ENCODE measurements around the gene GDNF.
"Not testable (repeated sequence)": the region's sequence is repeated elsewhere in the genome, so short reads cannot be mapped to it uniquely, and the experiment has no call there.

The GDNF gene

GRCh38 chr5:37839407-37840052 is at the start of gene GDNF:
TSS of gene GDNF (minus strand) at chr5:37840041. CDS start at chr5:37834796, 5,245 bp downstream.
- no peak for DNase-seq (ENCODE audit: low spot score)

GRCh38 chr5:37888476-37888875 is 48.6 kb upstream of the GDNF start:
- no peak for DNase-seq (ENCODE audit: low spot score)

GRCh38 chr5:37886242-37886905 is 46.5 kb upstream of the GDNF start:
- no peak for DNase-seq (ENCODE audit: low spot score)

GRCh38 chr5:37882636-37883035 is 42.8 kb upstream of the GDNF start:
- DNase-seq (ENCODE audit: low spot score) = no peak

GRCh38 chr5:37881359-37881758 is 41.5 kb upstream of the GDNF start:
- DNase-seq (ENCODE audit: low spot score) = no peak

GRCh38 chr5:37876943-37877342 is 37.1 kb upstream of the GDNF start:
- no peak for DNase-seq (ENCODE audit: low spot score)

GRCh38 chr5:37876245-37876644 is 36.4 kb upstream of the GDNF start:
- DNase-seq (ENCODE audit: low spot score) = no peak

- DNase-seq (ENCODE audit: low spot score) = no peak
Observed at GRCh38 chr5:37875051-37875787, 35.4 kb upstream of the GDNF start.

GRCh38 chr5:37873988-37874387 is 34.1 kb upstream of the GDNF start:
- no peak for DNase-seq (ENCODE audit: low spot score)

GRCh38 chr5:37871023-37871815 is 31.4 kb upstream of the GDNF start:
- DNase-seq (ENCODE audit: low spot score) = no peak

GRCh38 chr5:37869216-37869615 is 29.4 kb upstream of the GDNF start:
- no peak for DNase-seq (ENCODE audit: low spot score)

- DNase-seq (ENCODE audit: low spot score) = no peak
Observed at GRCh38 chr5:37867654-37868053, 27.8 kb upstream of the GDNF start.

GRCh38 chr5:37862907-37863306 is 23.1 kb upstream of the GDNF start:
- DNase-seq (ENCODE audit: low spot score) = not testable (repeated sequence)

GRCh38 chr5:37860206-37860605 is 20.4 kb upstream of the GDNF start:
- no peak for DNase-seq (ENCODE audit: low spot score)

- DNase-seq (ENCODE audit: low spot score) = no peak
Observed at GRCh38 chr5:37859805-37860204, 20.0 kb upstream of the GDNF start.

GRCh38 chr5:37858250-37858649 is 18.4 kb upstream of the GDNF start:
- DNase-seq (ENCODE audit: low spot score) = no peak

GRCh38 chr5:37857696-37858095 is 17.9 kb upstream of the GDNF start:
- no peak for DNase-seq (ENCODE audit: low spot score)

- DNase-seq (ENCODE audit: low spot score) = no peak
Observed at GRCh38 chr5:37855438-37855837, 15.6 kb upstream of the GDNF start.

GRCh38 chr5:37851305-37851704 is 11.5 kb upstream of the GDNF start:
- DNase-seq (ENCODE audit: low spot score) = no peak

- no peak for DNase-seq (ENCODE audit: low spot score)
Observed at GRCh38 chr5:37850226-37850865, 10.5 kb upstream of the GDNF start.

- DNase-seq (ENCODE audit: low spot score) = no peak
Observed at GRCh38 chr5:37849641-37850040, 9.8 kb upstream of the GDNF start.

GRCh38 chr5:37847978-37848425 is 8.2 kb upstream of the GDNF start:
- DNase-seq (ENCODE audit: low spot score) = no peak
